Amygdala (tissue), 56 donors: ENCODE data around the gene TSPOAP1.

Experiments used
- DNase-seq, 56 donors: peaks; one replicate each; lab custom pipeline; 2025; lab: John Stamatoyannopoulos, UW

The TSPOAP1 gene

DNA sequence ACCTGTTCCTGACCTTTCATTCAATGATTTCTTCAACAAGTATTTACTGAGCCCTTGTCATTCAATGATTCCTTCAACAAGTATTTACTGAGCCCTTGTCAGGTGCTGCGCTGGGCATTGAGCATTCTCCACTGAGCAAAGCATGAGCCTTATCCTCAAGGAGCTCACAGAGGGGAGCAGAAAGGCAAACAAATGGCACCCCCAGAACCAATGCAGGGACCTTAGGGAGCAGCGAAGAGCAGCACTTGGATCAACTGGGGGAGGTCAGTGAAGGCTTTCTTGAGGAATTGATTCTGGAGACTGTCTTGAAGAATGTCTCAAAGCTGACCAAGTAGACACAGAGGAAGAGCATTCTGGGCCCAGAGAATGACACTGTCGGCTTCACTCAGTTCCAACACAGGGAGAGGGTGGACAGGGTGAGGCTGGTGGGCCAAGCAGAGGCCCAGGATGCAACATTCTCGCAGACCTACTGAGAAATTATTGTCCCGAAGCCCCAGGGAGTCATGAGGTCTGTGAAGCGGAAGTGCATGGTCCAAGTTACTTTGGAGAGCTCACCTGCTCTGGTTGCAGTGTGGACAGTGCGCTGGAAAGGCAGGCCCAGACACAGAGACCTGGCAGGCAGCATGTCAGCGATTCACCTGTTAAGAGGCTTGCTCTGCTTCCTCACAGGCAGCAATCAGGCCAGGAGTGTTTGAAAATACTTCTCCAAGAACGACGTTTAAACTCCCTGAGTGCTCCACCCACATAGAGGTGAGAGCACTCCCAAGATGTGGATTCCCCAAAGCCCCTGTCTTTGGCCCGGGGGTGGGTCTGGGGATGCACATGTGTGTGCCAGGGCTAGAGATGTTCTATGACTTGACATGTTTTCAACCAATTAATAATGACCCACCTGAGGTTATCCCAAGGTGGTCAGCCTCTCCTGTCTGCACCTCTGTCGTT, 44.7 kb downstream of the TSPOAP1 start:
- DNase-seq: no peak

DNA sequence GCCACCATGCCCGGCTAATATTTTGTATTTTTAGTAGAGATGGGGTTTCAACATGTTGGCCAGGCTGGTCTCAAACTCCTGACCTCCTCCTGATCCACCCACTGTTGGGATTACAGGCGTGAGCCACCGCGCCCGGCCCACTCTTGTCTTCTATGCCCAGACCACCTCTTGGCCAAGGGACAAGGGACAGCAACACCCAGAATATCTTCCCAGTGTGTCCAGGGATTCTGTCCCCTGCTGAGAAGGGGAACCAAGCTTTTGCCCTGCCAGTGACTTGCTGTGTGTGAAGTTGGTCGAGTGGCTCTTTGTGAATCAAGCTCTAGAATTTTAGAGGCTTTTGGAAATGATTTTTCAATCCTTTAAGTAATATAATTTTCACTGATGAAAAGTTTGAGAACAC, 46.2 kb downstream of the TSPOAP1 start:
- no peak for DNase-seq

DNA sequence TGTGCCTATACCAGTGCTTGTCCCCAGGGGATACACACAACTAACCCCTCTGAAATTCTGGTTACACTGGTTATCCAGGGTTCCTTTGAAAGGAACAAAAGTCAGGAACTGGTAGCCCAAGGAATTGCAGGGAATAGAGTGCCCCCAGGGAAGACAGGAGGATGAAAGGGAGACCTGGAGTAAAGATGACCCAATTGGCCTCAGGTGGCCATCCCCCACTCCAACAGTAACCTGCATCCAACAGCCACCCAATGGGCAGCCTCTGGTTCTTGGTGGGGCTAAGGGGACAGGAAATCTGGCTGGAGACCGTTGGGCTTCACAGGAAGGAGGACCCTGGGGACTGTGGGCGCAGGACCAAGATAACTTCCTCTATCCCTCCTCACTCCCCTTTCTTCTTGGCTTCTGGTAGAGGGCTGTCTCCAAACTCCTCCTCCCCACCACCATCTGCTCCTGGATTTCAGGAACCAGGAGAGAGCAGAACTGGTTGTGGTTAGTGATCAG, 47.0 kb downstream of the TSPOAP1 start:
- no peak for DNase-seq

DNA sequence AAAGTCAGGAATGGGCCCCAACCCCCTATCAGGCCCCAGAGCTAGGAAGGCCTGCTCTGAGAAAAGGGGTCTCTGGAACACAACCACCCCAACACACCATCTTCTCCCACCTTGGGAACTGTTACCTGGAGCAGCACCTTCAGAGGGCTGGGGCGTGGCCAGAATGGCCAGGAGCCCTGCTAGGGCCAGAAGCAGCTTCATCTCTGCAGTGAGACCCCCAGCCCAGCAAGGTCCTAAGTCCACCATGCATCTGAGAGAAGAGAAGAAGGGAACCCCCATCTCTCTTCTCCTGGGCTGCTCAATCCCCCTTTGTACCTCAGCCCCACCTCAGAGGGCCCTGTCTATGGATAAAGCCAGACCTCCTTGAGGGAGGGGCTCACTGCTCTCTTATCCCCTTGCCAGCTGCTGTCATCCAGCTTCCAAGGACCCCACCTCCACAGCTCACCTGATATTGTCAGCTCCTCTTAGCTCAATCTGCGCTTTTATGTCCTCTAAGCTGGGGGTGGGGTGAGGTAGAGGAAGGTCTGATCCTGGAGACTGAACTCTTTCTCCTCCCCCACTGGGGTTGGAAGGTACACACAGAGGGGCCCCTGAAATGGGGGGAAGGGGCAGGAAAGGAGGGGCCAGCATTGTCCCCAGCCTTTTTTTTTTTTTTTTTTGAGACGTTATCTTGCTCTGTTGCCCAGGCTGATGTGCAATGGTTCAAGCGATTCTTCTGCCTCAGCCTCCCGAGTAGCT, 47.9 kb downstream of the TSPOAP1 start, which contains the start of gene MPO:
Gene MPO (minus strand): TSS at position 456 of the 738 bp plus-strand sequence. CDS start 177 bp downstream, at position 279.
- no peak for DNase-seq

DNA sequence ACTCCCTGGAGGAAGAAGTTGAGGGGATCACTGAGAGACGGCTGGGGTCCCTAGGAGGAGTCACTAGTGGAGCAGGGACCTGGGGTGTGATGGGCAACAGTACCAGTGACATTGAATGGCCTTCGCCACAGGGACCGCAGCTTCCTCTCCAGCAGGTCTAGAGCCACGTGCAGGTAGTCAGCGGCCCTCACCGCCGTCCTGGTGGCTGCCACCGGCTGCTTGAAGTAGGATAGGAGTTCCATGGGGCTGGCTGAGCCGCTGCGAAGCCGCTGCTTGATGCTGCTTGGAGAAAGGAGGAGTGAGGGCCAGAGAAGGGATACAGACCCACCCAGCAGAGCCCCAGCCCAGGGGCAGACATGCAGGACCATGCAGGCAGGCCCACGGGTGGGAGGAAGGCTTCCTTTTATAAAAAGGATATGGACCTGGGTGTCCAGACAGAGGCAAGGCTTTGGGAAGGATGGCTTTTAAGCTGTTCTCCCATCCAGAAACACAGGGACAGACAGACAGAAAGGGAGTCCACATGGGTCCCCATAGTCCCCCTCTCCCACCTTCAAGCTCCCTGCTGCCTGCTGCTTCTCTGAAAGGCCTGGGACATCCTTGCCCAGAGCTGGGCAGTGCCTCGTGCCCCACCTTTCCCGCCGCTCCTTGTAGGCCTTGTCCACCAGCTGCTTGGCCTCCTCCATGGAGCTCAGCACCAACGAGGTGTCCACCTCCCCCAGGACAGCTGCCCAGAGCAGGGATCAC, 48.7 kb downstream of the TSPOAP1 start:
- DNase-seq: no peak

DNA sequence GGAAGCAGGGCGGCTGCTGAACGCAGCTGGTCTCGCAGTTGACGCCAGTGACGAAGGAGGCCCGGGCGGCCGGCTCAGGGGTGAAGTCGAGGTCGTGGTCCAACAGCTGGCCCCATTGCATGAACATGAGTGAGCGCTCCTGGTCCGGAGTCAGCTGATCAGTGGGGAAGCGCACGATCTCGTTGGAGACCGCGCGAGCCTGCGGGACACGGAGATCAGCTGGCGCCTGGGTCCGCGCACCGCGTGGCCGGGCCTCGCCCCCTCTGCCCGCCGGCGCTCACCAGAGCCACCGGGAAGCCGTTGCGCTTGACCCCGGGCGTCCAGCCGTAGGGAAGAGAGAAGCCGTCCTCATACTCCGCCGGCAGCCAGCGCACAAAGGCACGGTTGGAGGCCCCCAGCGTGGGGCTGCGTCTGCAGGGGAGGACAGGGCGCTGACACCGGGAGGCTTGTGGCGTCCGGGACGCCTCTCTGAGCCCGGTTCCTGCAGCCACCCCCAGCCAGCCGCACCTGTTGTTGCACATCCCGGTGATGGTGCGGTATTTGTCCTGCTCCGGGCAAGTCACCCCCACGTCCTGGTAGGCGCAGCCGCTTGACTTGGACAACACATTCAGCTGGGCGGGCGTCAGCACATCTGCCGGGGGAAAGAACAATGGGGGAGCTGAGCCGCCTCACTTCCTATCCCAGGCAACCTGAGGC, 49.4 kb downstream of the TSPOAP1 start:
- DNase-seq: peak in 1 of 56 donors; percentile 31

DNA sequence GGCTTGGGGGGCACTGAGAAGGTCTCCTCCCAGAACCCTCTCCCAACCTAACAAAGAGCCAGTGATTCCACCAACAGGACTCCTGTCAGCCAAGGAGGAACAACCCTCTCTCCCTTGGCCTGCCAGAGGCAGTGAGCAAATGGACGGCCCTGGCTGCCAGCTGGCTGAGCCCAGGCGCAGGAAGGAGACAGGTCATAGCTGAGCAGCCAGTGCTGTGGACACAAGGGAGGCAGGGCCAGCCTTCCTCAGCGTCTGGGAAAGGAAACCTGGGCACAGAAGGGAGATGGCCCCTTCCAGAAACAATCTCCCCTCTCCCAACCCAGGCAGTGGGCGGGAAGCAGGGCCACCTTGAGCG, 50.0 kb downstream of the TSPOAP1 start:
- peak in 3 of 56 donors; percentile 11 to 45 (median 13) for DNase-seq

DNA sequence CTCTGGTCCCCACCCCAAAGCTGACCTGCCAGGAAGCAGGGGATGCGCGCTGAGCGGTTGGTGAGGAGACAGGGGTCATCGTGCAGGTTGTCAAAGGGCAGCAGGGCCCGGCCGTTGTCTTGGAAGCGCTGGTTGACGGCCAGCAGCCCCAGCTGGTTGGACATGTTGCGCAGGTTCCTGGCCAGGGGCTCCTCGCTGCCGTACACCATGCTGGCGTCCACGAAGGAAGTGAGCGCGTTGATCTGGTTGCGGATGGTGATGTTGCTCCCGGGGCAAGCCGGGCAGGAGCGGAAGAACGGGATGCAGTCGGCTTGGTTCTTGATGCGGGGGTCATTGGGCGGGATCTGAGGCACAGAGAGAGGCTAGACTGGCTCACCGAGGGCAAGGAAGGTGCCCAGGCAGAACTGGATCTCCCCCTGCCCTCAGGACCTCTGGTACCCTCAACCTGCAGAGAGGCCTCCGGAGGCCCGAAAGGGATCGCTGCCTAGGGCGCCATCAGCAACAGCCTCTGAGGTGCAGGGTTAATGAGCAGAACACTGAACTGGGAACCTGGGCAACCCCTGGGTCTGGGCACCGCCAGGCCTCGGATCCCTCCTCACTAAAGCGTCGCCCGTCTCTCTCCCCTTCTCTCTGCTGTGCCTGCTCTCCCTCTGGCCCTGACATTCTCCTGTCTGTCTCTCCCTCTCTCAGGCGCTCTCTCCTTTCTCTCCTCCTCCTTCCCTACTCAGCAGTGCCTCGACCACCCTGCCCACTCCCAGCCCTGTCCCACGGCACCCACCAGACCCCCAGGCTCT, 50.6 kb downstream of the TSPOAP1 start:
- DNase-seq: no peak

DNA sequence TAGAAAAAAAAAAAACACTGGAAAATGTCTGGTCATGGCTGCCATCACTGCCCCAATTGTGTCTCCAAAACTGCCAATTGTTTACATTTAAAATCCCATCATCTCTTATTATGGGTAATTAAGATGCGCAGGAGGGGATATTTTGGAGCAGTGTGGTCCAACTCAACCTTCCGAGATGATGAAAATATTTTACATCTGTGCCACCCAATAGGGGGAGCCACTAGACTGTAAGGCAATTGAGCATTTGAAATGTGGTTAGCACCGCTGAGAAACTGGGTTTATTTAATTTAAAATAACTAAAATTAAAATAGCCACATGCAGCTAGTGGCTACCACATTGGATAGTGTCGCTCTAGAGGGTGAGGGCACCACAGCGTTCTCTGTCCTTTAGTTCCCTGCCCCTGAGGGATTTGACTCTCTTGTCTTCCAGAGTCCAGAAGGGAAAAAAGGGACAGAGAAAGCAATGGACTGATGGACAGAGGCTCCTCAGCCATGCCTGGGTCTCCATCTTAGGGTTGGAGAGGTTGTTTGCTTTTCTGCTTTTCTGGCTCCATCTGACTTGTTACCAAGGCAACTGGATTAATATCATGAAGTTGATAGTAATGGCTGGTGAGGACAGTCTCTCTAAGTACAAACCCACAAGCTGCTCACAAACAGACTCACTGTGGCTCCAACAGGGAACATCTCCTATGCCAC, 51.3 kb downstream of the TSPOAP1 start:
- no peak for DNase-seq

DNA sequence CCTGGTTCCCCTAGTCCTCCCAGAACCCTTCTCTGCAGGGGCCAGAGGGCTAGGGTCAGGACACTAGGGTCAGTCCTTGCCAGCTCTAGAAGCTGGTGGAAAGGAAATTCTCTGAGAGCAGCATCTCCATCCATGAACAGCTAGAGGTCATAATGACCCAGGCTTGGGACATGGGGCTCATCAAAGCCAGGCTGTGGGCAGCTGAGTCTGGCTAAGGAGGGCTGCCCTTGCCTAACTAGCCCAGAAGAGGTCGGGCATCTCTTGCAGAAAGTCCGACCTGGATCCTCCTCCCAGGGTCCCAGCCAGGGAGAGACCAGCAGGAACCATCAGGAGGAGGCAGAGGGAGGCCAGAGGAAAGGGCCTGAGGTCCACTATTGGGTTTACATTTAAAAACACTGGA, 52.2 kb downstream of the TSPOAP1 start:
- no peak for DNase-seq

DNA sequence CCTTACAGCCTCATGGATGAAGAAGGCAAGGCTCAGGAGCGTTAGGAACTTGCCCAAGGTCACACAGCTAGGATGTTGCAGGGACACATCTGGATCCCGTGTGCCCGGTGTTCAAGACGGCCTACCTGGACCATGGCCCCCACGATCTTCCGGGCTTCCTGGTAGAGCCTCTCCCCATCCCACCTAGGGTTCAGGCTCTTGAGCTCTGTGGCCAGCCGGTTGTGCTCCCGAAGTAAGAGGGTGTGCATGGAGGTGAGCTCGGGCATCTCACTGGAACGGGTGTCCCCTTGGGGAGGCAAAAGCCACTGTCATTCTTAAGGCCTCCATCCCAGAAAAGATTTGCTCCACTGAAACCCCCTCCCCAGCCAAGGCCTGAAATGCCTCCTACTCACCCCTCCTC, 53.2 kb downstream of the TSPOAP1 start:
- DNase-seq: no peak

DNA sequence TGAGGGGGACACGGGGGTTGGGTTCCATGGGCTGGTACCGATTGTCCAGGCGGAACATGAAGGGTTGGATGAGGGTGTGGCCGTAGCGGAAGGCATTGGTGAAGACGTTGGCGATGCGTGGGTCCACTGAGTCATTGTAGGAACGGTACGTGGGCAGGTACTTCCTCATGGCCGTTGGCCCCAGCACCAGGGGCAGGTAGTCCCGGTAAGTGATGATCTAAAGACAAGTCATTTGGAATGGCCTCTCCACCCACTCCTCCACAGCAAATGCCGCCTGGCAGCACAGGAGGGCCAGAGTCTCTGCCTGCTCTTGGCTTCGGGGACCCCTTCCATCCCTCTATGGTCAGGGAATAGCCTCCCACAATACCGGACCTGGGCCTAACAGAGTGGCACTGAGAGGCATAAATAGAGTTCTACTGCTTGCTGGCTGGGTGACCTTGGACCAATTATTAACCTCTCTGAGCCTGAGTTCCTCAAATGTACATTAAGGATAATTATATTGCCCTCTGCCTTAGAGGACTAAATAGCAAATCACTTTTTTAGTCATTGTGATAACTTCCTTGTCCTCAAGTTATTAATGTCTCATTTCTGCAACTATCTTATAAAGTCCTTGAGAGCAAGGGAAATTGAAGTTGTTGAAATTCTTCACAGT, 55.0 kb downstream of the TSPOAP1 start:
- DNase-seq: no peak

DNA sequence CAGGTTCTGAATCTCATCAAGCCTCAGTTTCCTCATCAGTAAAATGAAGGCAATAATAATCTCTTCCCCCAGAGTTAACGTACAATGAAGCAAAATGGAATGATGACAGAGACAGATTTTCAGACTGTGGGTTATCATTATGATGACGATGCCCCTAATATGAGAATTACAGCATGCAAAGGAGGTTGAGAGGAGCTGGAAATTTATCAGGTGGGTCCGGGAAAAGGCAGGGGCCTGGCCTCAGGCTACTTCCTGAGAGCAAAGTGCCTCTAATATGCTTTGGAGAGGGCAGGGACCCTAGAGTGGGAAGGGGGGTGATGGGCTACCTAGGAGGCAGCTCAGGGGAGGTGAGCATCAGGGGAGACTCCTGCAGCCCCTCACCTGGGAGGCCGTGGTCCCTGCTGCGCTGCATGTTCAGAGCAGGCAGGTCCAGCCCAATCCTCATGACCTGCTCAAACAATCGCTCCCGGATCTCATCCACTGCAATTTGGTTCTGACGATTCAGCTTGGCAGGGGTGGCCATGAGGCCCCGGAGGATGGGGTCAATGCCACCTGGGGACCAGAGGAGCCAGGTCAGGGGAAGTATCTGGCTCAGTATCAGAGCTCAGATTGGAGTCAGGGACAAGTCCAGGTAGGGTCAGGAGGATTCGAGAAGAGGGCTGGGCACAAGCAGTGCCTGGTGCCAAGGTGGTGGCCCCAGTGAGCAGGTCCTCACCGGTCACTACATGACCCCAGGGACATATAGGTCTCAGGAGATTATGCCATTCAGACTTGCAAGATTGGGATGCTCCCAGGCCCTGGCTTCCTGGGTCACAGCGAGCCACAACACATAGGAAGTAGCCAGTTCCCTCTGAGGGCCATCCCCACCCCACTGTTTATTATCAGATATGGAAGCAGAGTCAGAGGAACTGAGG, 56.0 kb downstream of the TSPOAP1 start:
- no peak for DNase-seq

DNA sequence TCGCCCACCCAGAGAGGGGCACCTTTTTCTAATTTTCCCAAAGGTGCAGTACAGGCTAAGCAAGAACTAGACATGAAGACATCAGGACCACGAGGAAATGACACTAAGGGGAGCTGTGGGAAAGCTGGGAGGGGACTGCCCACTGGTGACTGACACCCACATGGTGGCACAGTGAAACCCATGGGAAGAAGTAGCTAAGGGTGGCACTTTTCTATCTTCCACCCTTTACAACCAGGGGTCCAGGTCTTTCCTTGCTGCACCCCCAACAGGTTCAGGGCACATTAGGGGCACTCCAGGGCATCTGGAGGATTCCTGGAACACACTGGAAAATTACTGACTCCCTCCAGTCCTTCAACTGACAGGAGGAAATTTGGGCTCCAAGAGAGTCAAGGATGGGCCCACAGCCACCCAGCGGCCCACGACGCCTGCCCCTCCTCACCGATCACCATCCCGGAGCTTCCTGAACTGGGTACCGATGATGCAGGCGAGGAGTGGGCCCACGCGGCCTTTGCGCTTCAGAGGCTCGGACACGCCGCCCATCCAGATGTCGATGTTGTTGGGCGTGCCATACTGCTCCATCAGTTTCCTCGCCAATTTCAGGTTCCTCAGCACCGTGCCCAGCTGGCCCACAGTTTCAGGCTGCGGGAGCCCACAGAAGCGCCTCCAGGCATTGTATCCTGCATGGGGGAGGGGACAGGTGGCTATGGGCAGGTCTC, 57.2 kb downstream of the TSPOAP1 start:
- DNase-seq: no peak

DNA sequence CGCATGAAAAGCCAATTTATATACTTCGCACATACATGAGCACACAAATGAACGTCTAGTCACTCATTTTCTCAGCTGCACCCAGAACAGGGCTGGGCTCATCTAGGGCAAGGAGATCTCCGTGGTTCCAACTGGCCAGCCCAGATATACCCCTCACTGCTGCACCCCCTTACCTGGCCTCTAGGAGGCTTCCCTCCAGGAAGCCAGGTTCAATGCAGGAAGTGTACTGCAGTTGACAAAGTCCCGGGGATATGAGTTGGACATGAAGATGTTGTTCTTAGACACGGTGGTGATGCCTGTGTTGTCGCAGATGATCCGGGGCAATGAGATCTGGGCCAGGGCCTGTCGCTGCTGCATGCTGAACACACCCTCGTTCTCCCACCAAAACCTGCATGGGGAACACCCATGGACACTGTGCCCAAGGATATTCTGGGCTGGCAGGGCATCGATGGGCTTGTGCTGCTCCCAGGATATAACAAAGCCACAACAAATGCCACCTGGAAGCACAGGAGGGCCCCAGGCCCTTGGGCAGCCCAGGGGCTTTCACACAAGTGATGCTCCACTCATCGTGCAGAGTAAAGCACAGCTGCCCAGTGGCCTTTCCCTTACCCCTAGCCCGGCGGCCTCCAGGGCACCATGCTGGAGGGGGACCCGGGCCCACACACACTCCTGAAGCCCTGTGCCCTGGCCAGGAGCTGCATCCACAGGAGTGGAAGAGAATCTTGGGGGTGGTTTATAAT, 57.9 kb downstream of the TSPOAP1 start:
- no peak for DNase-seq
